Neutrophil (primary cell): ENCODE results near the gene MRC1.
"Not testable (repeated sequence)": the region's sequence is repeated elsewhere in the genome, so short reads cannot be mapped to it uniquely, and the experiment has no call there.

Experiments used
- H3K27ac ChIP-seq: fragments of 200-600 bp; sonication (generic); 2 replicates; pipeline ENCODE4 v1.5.1; 2016; ENCODE audit warnings: mild to moderate bottlenecking, moderate library complexity
- H3K27me3 ChIP-seq: fragments of 200-600 bp; sonication (generic); 2 replicates; pipeline ENCODE4 v1.6.0; 2016; ENCODE audit warnings: mild to moderate bottlenecking
- H3K36me3 ChIP-seq: fragments of 200-600 bp; sonication (generic); 2 replicates; pipeline ENCODE4 v1.5.1; 2017
- H3K4me1 ChIP-seq, 2 experiments: fragments of 200-600 bp in 1 of 2; sonication (generic) in 1 of 2; 1 replicate in 1 of 2; 2 replicates in 1 of 2; pipeline versions ENCODE4 v1.5.1 to v1.6.1; 2013 to 2016; ENCODE audit warnings: low read depth in 1 of 2, low read length in 1 of 2, mild to moderate bottlenecking in 1 of 2, moderate library complexity in 1 of 2; ENCODE audit not compliant: control insufficient read depth in 1 of 2, insufficient read depth in 1 of 2
- H3K4me3 ChIP-seq, 2 experiments: fragments of 200-600 bp in 1 of 2; sonication (generic) in 1 of 2; 1 replicate in 1 of 2; 2 replicates in 1 of 2; pipeline ENCODE4 v1.5.1; 2013 to 2016; ENCODE audit warnings: low read depth in 1 of 2, low read length in 1 of 2, mild to moderate bottlenecking in 1 of 2, moderate library complexity in 1 of 2
- H3K9me3 ChIP-seq: fragments of 200-600 bp; sonication (generic); 2 replicates; pipeline ENCODE4 v1.5.1; 2016
- CTCF ChIP-seq: fragments of 200-600 bp; sonication (generic); IDR thresholded peaks from 2 replicates; pipeline ENCODE4 v1.5.1; 2016; ENCODE audit warnings: antibody characterized with exemption

The MRC1 gene

GRCh38 chr10:17918187-17918903 is 109.2 kb downstream of the MRC1 start:
- no peaks in the 10 kb centered on the region for H3K4me1 ChIP-seq
- no peak for TF ChIP-seq CTCF
- no peaks in the 10 kb centered on the region for H3K27me3 ChIP-seq

GRCh38 chr10:17921378-17921777 is 112.2 kb downstream of the MRC1 start:
- H3K4me1 ChIP-seq = no peaks in the 10 kb centered on the region
- no peaks in the 10 kb centered on the region for H3K36me3 ChIP-seq
- H3K27me3 ChIP-seq = no peaks in the 10 kb centered on the region
- no peak overlapping the region for H3K4me3 ChIP-seq
- H3K27ac ChIP-seq = no peak overlapping the region
- H3K9me3 ChIP-seq = no peaks in the 10 kb centered on the region
- TF ChIP-seq CTCF = no peak

More at GRCh38 chr10:17918187-17918903, 109.2 kb downstream of the MRC1 start:
- Histone ChIP-seq H3K36me3 (no peaks in the 10 kb centered on the region), H3K9me3 (no peaks in the 10 kb centered on the region), H3K4me3 (no peak overlapping the region), H3K27ac (no peak overlapping the region)

- H3K27me3 ChIP-seq = no peaks in the 10 kb centered on the region
- TF ChIP-seq CTCF = no peak
- H3K4me1 ChIP-seq = no peaks in the 10 kb centered on the region
- no peak overlapping the region for H3K4me3 ChIP-seq
- no peaks in the 10 kb centered on the region for H3K9me3 ChIP-seq
- no peak overlapping the region for H3K27ac ChIP-seq
- no peaks in the 10 kb centered on the region for H3K36me3 ChIP-seq
These were observed 114.6 kb downstream of the MRC1 start for GRCh38 chr10:17923728-17924127.

- H3K9me3 ChIP-seq = no peaks in the 10 kb centered on the region
- H3K36me3 ChIP-seq = no peaks in the 10 kb centered on the region
- TF ChIP-seq CTCF = no peak
- no peak overlapping the region for H3K27ac ChIP-seq
- no peaks in the 10 kb centered on the region for H3K27me3 ChIP-seq
- H3K4me1 ChIP-seq = no peaks in the 10 kb centered on the region
- no peak overlapping the region for H3K4me3 ChIP-seq
These were observed 134.0 kb downstream of the MRC1 start for GRCh38 chr10:17943033-17943745.

- H3K4me1 ChIP-seq, H3K9me3 ChIP-seq, H3K4me3 ChIP-seq, H3K27me3 ChIP-seq, H3K27ac ChIP-seq, H3K36me3 ChIP-seq: not testable (repeated sequence)
These were observed 141.1 kb downstream of the MRC1 start for GRCh38 chr10:17950269-17950668.

GRCh38 chr10:17950726-17951125 is 141.6 kb downstream of the MRC1 start:
- H3K4me1 ChIP-seq = no peaks in the 10 kb centered on the region
- TF ChIP-seq CTCF = no peak
- H3K27ac ChIP-seq = no peak overlapping the region
- H3K27me3 ChIP-seq = no peaks in the 10 kb centered on the region
- H3K36me3 ChIP-seq = no peaks in the 10 kb centered on the region
- no peaks in the 10 kb centered on the region for H3K9me3 ChIP-seq
- H3K4me3 ChIP-seq = no peak overlapping the region
